Trophoblast cell (in vitro differentiated cells and primary cell): ENCODE results near the gene PLXNA2.

Experiments
- DNase-seq, 2 donors: peaks; one replicate each; pipeline ENCODE4 v3.0.0-alpha.2; 2016
- H2AFZ ChIP-seq: 2 replicates; pipeline ENCODE4 v1.6.1; 2013; ENCODE audit warnings: low read length, moderate library complexity, mild to moderate bottlenecking; ENCODE audit not compliant: insufficient read depth, poor library complexity
- H2AK5ac ChIP-seq: 2 replicates; pipeline ENCODE4 v1.6.1; 2013; ENCODE audit warnings: mild to moderate bottlenecking, low read length
- H2BK120ac ChIP-seq: 2 replicates; pipeline ENCODE4 v1.6.1; 2013; ENCODE audit warnings: low read length, mild to moderate bottlenecking, moderate library complexity; ENCODE audit not compliant: insufficient read depth, poor library complexity
- H2BK12ac ChIP-seq: 2 replicates; pipeline ENCODE4 v1.6.1; 2013; ENCODE audit warnings: mild to moderate bottlenecking, low read length, moderate library complexity
- H2BK5ac ChIP-seq: 2 replicates; pipeline ENCODE4 v1.6.1; 2013; ENCODE audit warnings: low read length, low read depth, moderate library complexity, mild to moderate bottlenecking; ENCODE audit not compliant: poor library complexity
- H3K14ac ChIP-seq: 2 replicates; pipeline ENCODE4 v1.6.1; 2013; ENCODE audit warnings: mild to moderate bottlenecking, low read length
- H3K18ac ChIP-seq: 2 replicates; pipeline ENCODE4 v1.6.1; 2013; ENCODE audit warnings: mild to moderate bottlenecking, low read length
- H3K23ac ChIP-seq: 2 replicates; pipeline ENCODE4 v1.6.1; 2013; ENCODE audit warnings: low read length
- H3K27ac ChIP-seq: 2 replicates; pipeline ENCODE4 v1.5.1; 2013; ENCODE audit warnings: low read depth, mild to moderate bottlenecking, inconsistent platforms, low read length, moderate library complexity
- H3K27me3 ChIP-seq: 2 replicates; pipeline ENCODE4 v1.6.1; 2013; ENCODE audit warnings: inconsistent platforms, mild to moderate bottlenecking, low read length, moderate library complexity; ENCODE audit not compliant: insufficient read depth
- H3K36me3 ChIP-seq, 2 experiments: 1 replicate in 1 of 2; 2 replicates in 1 of 2; pipeline ENCODE4 v1.6.1; 2013; ENCODE audit warnings: low read length in 2 of 2, mild to moderate bottlenecking in 2 of 2, moderate library complexity in 1 of 2; ENCODE audit not compliant: insufficient read depth in 2 of 2, control insufficient read depth in 1 of 2
- H3K4ac ChIP-seq: 2 replicates; pipeline ENCODE4 v1.6.1; 2013; ENCODE audit warnings: low read depth, mild to moderate bottlenecking, low read length, moderate library complexity
- H3K4me1 ChIP-seq, 2 experiments: 1 replicate in 1 of 2; 2 replicates in 1 of 2; pipeline ENCODE4 v1.6.1; 2013; ENCODE audit warnings: low read length in 2 of 2, mild to moderate bottlenecking in 2 of 2, moderate library complexity in 1 of 2; ENCODE audit not compliant: insufficient read depth in 2 of 2, control insufficient read depth in 1 of 2
- H3K4me2 ChIP-seq: 2 replicates; pipeline ENCODE4 v1.6.1; 2013; ENCODE audit warnings: inconsistent platforms, mild to moderate bottlenecking, low read length, moderate library complexity
- H3K4me3 ChIP-seq: 2 replicates; pipeline ENCODE4 v1.5.1; 2013; ENCODE audit warnings: mild to moderate bottlenecking, low read depth, low read length, inconsistent platforms
- H3K79me1 ChIP-seq: one replicate; pipeline ENCODE4 v1.6.1; 2013; ENCODE audit warnings: low read length
- H3K79me2 ChIP-seq: 2 replicates; pipeline ENCODE4 v1.6.1; 2013; ENCODE audit warnings: low read length, mild to moderate bottlenecking; ENCODE audit not compliant: control insufficient read depth, insufficient read depth, poor library complexity
- H3K9ac ChIP-seq: 2 replicates; pipeline ENCODE4 v1.6.1; 2013; ENCODE audit warnings: mild to moderate bottlenecking, low read length
- H3K9me3 ChIP-seq: 2 replicates; pipeline ENCODE4 v1.6.1; 2013; ENCODE audit warnings: low read depth, mild to moderate bottlenecking, control low read depth, inconsistent platforms, low read length; ENCODE audit not compliant: insufficient read depth
- H4K12ac ChIP-seq: 2 replicates; pipeline ENCODE4 v1.6.1; 2013; ENCODE audit warnings: low read depth, mild to moderate bottlenecking, low read length, moderate library complexity
- H4K8ac ChIP-seq: 2 replicates; pipeline ENCODE4 v1.6.1; 2013; ENCODE audit warnings: low read depth, mild to moderate bottlenecking, low read length, moderate library complexity
- H4K91ac ChIP-seq: one replicate; pipeline ENCODE4 v1.6.1; 2013; ENCODE audit warnings: low read depth, mild to moderate bottlenecking, low read length, moderate library complexity
- WGBS: extraction: QIAGEN DNeasy Blood & Tissue Kit; methylation state at CpG from one replicate; pipeline ENCODE4 v1.1.7; 2013; ENCODE audit warnings: missing lambda C conversion rate; ENCODE audit not compliant: insufficient read length, insufficient coverage; ENCODE audit errors: extremely low coverage; 5-methylcytosine and 5-hydroxymethylcytosine counted together

PLXNA2 gene

DNA sequence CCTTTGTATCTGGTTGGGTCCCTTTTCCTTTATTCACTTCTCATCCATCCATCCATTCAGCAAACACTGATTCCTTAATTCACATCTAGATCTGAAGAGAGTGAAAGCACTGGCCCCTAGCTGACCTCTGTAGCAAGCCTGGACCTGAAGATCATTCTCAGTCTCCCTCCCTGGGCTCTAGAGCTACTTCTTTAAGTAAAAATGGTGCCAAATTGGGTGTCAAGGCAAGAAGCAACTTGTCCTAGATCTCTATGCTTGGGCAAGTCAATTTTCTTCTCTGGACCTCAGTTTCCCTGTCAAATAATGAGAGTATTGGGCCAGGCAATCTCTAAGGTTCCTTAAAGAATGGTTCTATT is 36.1 kb downstream of the PLXNA2 start:
- Histone ChIP-seq H3K4me3 (no peak overlapping the region), H3K4me1 (peaks cover 26 to 36% of the 10 kb centered on the region in 2 experiments), H2BK12ac (no peak overlapping the region), H2AFZ (no peak overlapping the region), H4K91ac (no peak overlapping the region), H3K79me2 (no peaks in the 10 kb centered on the region), H2AK5ac (no peak overlapping the region), H3K79me1 (peaks cover 16% of the 10 kb centered on the region), H4K8ac (no peak overlapping the region), H3K14ac (no peak overlapping the region), H2BK120ac (no peak overlapping the region), H2BK5ac (no peak overlapping the region), H3K4me2 (no peak overlapping the region), H3K9me3 (no peaks in the 10 kb centered on the region), H3K36me3 (peaks cover 32 to 55% of the 10 kb centered on the region in 2 experiments), H3K23ac (no peak overlapping the region), H3K27ac (no peak overlapping the region), H3K27me3 (no peaks in the 10 kb centered on the region), H3K18ac (no peak overlapping the region), H3K9ac (no peak overlapping the region), H3K4ac (no peak overlapping the region), H4K12ac (no peak overlapping the region)
- DNase-seq: no peak

DNA sequence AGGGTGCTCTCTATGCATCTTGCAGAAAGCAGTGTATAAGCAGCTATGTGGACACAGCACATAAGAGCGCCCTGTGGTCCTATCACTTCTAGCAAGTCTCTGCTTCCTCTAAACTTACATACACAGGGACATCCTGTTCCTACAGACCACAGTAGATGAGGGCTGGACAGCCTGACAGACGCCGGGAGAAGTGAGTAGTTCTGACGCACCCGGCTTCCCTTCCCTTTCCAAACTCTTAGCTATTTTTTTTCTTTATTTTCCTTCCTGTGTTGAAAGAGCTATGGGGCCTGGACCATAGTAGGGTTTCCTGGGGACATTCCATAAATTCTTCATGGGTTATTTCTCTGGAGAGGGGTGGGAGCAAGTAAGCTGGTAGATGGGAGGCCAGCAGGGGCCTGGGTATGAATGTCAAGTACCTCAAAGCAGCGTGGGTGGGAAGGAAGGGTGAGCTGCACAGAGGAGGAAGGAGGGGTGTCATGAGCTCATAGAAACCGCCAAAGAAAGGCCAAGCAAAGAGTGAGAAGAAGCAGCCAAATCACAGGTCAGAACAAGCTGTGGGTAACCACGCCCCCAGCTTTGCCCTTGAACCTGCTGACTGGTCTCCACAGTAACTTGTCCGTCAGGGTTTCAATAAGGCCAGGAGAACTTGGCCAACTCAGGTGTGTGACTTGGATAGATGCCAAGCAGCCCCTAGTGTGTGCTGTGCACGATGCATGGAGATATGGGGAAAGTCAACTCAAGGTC is 36.6 kb downstream of the PLXNA2 start:
- Histone ChIP-seq H3K18ac (no peak overlapping the region), H3K23ac (no peak overlapping the region), H3K9me3 (no peaks in the 10 kb centered on the region), H2AK5ac (no peak overlapping the region), H3K79me1 (peaks cover 18% of the 10 kb centered on the region), H3K4me1 (peaks cover 27 to 36% of the 10 kb centered on the region in 2 experiments), H4K8ac (no peak overlapping the region), H3K27me3 (no peaks in the 10 kb centered on the region), H3K79me2 (no peaks in the 10 kb centered on the region), H3K27ac (peak overlapping the region; percentile 23), H3K4me3 (no peak overlapping the region), H2BK120ac (no peak overlapping the region), H3K9ac (no peak overlapping the region), H3K36me3 (peaks cover 35 to 56% of the 10 kb centered on the region in 2 experiments), H4K12ac (no peak overlapping the region), H4K91ac (no peak overlapping the region), H2BK12ac (no peak overlapping the region), H2AFZ (no peak overlapping the region), H2BK5ac (peak overlapping the region; percentile 45), H3K4ac (no peak overlapping the region), H3K14ac (no peak overlapping the region), H3K4me2 (no peak overlapping the region)
- WGBS: no CpG with 5 or more reads among the region's 10 CpGs
- DNase-seq: no peak

DNA sequence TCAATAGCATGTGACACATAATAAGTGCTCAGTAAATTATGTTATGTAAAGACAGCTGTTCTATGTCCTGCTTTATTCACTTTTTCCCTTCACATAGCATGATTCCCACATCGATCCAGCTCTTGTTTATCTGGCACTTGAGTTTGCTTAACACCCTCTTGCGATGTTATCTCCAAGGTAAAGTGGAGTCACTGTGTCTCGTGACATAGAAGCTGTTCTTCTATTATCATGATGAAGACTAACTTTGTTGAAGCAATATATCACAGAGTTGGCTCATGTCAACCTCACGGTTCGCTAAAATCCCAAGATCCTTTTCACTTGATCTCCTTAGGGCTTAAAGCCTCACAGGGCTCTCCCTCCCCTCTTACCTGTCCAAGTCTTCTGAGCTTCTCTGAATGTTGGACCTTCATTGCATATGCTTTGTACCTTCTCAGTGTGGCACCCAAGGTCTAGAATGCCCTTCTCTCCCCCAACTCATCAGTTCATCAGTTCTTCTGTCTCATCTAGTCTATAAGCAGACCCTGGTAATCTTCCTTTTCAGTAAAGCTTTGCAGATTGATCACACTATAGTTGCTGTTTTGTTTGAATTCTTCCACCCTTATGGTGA is 38.0 kb downstream of the PLXNA2 start:
- no peak overlapping the region for H3K23ac ChIP-seq

DNA sequence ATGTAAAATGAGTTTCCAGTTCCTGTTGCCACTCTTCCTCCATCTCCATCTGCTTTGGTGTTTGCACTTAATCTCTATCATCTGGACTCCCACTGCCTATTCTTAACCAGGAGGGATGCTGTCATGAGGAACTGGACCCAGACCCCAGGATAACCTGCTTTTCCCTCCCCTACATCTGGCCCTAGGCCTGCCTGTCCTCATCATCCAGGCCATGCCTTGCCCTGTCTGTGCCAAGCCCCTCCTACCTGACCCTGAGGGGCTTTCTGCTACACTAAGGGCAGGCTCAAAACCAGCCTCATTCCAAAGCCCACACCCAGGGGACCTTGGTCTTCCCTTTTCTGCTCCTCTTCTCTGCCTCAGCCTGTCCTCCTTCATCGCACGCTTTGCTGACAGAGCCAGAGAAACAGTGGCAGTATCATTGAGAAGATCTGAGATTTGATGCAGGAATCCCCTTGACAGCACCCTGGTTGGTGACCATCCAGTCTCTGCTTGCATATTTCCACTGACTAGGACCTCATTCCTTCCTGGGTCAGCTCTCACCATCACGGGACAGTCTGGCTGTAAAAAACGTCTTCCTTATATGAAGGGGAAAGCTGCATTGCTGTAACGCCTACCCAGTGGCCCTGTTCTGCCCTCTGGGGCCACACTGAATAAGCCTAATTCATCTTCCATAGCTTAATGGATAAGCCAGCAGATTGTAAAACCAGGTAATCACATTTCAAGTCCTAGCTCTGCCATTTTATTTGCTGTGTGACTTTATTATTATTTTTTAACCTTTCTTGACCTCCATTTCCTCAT is 38.8 kb downstream of the PLXNA2 start:
- Histone ChIP-seq H3K9ac (no peak overlapping the region), H3K79me1 (peaks cover 17% of the 10 kb centered on the region), H3K4ac (no peak overlapping the region), H4K8ac (no peak overlapping the region), H2BK5ac (no peak overlapping the region), H2AFZ (peak overlapping the region; percentile 25), H3K9me3 (no peaks in the 10 kb centered on the region), H4K12ac (no peak overlapping the region), H3K18ac (peak overlapping the region; percentile 2), H3K36me3 (peaks cover 31 to 52% of the 10 kb centered on the region in 2 experiments), H3K14ac (no peak overlapping the region), H2BK120ac (no peak overlapping the region), H3K23ac (no peak overlapping the region), H3K4me2 (no peak overlapping the region), H2BK12ac (peak overlapping the region; percentile 11), H2AK5ac (no peak overlapping the region), H3K4me3 (no peak overlapping the region), H3K79me2 (no peaks in the 10 kb centered on the region), H3K27me3 (no peaks in the 10 kb centered on the region), H3K4me1 (peaks cover 24 to 35% of the 10 kb centered on the region in 2 experiments), H3K27ac (no peak overlapping the region), H4K91ac (no peak overlapping the region)
- no peak for DNase-seq
- no CpG with 5 or more reads among the region's 5 CpGs for WGBS

More for the DNA sequence above, 38.0 kb downstream of the PLXNA2 start:
- Histone ChIP-seq H3K18ac (no peak overlapping the region), H2BK12ac (no peak overlapping the region), H4K91ac (no peak overlapping the region), H3K27me3 (no peaks in the 10 kb centered on the region), H3K79me2 (no peaks in the 10 kb centered on the region), H4K12ac (no peak overlapping the region), H3K4me2 (no peak overlapping the region), H3K79me1 (peaks cover 17% of the 10 kb centered on the region), H3K14ac (no peak overlapping the region), H4K8ac (no peak overlapping the region), H3K4me1 (peaks cover 25 to 33% of the 10 kb centered on the region in 2 experiments), H3K4me3 (no peak overlapping the region), H2AK5ac (no peak overlapping the region), H3K9ac (no peak overlapping the region), H3K27ac (no peak overlapping the region), H3K9me3 (no peaks in the 10 kb centered on the region), H2AFZ (no peak overlapping the region), H3K36me3 (peaks cover 31 to 53% of the 10 kb centered on the region in 2 experiments), H2BK120ac (no peak overlapping the region), H3K4ac (no peak overlapping the region), H2BK5ac (no peak overlapping the region)
- DNase-seq: no peak
- no CpG with 5 or more reads among the region's 5 CpGs for WGBS
